Epithelial cell of prostate (primary cell): ENCODE results near the gene SSX2B.
"Not testable (repeated sequence)": the region's sequence is repeated elsewhere in the genome, so short reads cannot be mapped to it uniquely, and the experiment has no call there.

Experiments used
- DNase-seq: peaks from one replicate; pipeline ENCODE4 v3.0.0-alpha.2; 2011; ENCODE audit warnings: low read depth, low spot score
- H3K27ac ChIP-seq: fragments of 450-650 bp; 2 replicates; pipeline ENCODE4 v1.5.1; 2017; ENCODE audit warnings: mild to moderate bottlenecking

Gene SSX2B

GRCh38 chrX:52750952-52751351 lies at the start of gene SSX2B:
Gene SSX2B (plus strand): TSS chrX:52751252. CDS start chrX:52752681, 1,429 bp downstream.
- not testable (repeated sequence) for H3K27ac ChIP-seq, DNase-seq

- DNase-seq, H3K27ac ChIP-seq: not testable (repeated sequence)
Measured at GRCh38 chrX:52707078-52707477, 44.0 kb upstream of the SSX2B start, which contains the start of gene SSX2. Gene SSX2 (minus strand): TSS chrX:52707178. CDS start chrX:52705749, 1,429 bp downstream.

- DNase-seq, H3K27ac ChIP-seq: not testable (repeated sequence)
Measured at GRCh38 chrX:52765983-52766382, 14.9 kb downstream of the SSX2B start.

- H3K27ac ChIP-seq, DNase-seq: not testable (repeated sequence)
Measured at GRCh38 chrX:52773504-52773903, 22.5 kb downstream of the SSX2B start.

GRCh38 chrX:52797327-52797726 lies 46.3 kb downstream of the SSX2B start, which contains the start of gene SPANXN5:
Gene SPANXN5 (minus strand): TSS chrX:52797427. CDS start chrX:52797348, 79 bp downstream.
- H3K27ac ChIP-seq, result peak within 1 kb of the TSS; percentile 51
- not testable (repeated sequence) for DNase-seq

GRCh38 chrX:52804876-52805275 lies 53.8 kb downstream of the SSX2B start:
- DNase-seq, H3K27ac ChIP-seq: not testable (repeated sequence)
